Measurements from ENCODE around the gene F2RL3. TPM values are rescaled to one million over a fixed set of nuclear protein-coding genes. Genes with fewer than 3 reads are reported as not detected.

Gene F2RL3
- total RNA-seq, 1 experiment from 2014 or later: not detected

DNA sequence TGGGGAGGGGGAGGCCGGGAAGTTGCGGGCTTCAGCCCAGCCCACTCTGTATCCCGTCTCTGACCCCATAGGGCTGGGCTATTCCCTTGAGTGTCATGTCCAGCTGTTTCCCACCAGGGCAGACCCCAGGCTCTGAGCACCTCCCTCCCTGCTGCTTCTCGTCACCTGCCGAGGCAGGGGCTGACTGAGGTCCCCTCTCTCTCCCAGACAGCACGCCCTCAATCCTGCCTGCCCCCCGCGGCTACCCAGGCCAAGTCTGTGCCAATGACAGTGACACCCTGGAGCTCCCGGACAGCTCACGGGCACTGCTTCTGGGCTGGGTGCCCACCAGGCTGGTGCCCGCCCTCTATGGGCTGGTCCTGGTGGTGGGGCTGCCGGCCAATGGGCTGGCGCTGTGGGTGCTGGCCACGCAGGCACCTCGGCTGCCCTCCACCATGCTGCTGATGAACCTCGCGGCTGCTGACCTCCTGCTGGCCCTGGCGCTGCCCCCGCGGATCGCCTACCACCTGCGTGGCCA is 625 bp downstream of the F2RL3 start:
- no peak overlapping the region for H3K4me3 ChIP-seq (ENCODE audit: low read depth in 2 of 2, low read length in 2 of 2)
- no peak for TF ChIP-seq CTCF (IDR thresholded peaks at IDR 0.05)
- H3K4me1 ChIP-seq (ENCODE audit: control insufficient read depth, insufficient read depth, low read length): no peaks in the 10 kb centered on the region
- BruUV-seq (replicated peaks): no TSS peak
- ChIA-PET POLR2A (no interaction called here), CTCF (no interaction called here)
- no peaks in the 10 kb centered on the region for H3K27me3 ChIP-seq (ENCODE audit: control insufficient read depth, insufficient read depth, low read length)
- ATAC-seq: no peak
- DNase-seq (ENCODE audit: low read depth, low spot score): no peak
- H3K9me3 ChIP-seq (ENCODE audit: control insufficient read depth, insufficient read depth, low read depth, low read length): no peaks in the 10 kb centered on the region
- in situ Hi-C loops (cut with HindIII; ENCODE audit: low pct_unique_long_range_greater_than_20kb, low sequenced_read_pairs): no loop called here
- no peak overlapping the region for H3K27ac ChIP-seq (ENCODE audit: low read length)
- H3K36me3 ChIP-seq (ENCODE audit: control insufficient read depth, insufficient read depth, low read length): no peaks in the 10 kb centered on the region
- intact Hi-C loops (cut with micrococcal nuclease; ENCODE audit: unreplicated experiment): no loop called here

GRCh38 chr19:16889883-16890460 is 1.2 kb downstream of the F2RL3 start:
- intact Hi-C loops (cut with micrococcal nuclease; ENCODE audit: unreplicated experiment) (loop anchor here (10.0 kb wide), 1 partner anchor 115 kb away; no protein-coding TSS in a partner anchor), in situ Hi-C loops (cut with HindIII; ENCODE audit: low pct_unique_long_range_greater_than_20kb, low sequenced_read_pairs) (no loop called here)
- H3K9me3 ChIP-seq (ENCODE audit: control insufficient read depth, insufficient read depth, low read depth, low read length): no peaks in the 10 kb centered on the region
- ChIA-PET CTCF (no interaction called here), POLR2A (no interaction called here)
- TF ChIP-seq POLR2AphosphoS5 (IDR thresholded peaks at IDR 0.05; ENCODE audit: low read depth, low read length): no peak
- no peak for TF ChIP-seq CTCF (IDR thresholded peaks at IDR 0.05)
- TF ChIP-seq SIN3A (IDR thresholded peaks at IDR 0.05; ENCODE audit: borderline replicate concordance, insufficient read depth, low read depth, low read length): no peak
- DNase-seq (ENCODE audit: low read depth, low spot score) (no peak), ATAC-seq (no peak)
- no peak overlapping the region for H3K27ac ChIP-seq (ENCODE audit: low read length)
- H3K27me3 ChIP-seq (ENCODE audit: control insufficient read depth, insufficient read depth, low read length): no peaks in the 10 kb centered on the region
- H3K4me1 ChIP-seq (ENCODE audit: control insufficient read depth, insufficient read depth, low read length): no peaks in the 10 kb centered on the region
- BruUV-seq (replicated peaks): no TSS peak
- no peak overlapping the region for H3K4me3 ChIP-seq (ENCODE audit: low read depth in 2 of 2, low read length in 2 of 2)
- H3K36me3 ChIP-seq (ENCODE audit: control insufficient read depth, insufficient read depth, low read length): no peaks in the 10 kb centered on the region

- Histone ChIP-seq H3K4me3 (ENCODE audit: low read depth in 2 of 2, low read length in 2 of 2) (no peak overlapping the region), H3K9me3 (ENCODE audit: control insufficient read depth, insufficient read depth, low read depth, low read length) (no peaks in the 10 kb centered on the region), H3K27me3 (ENCODE audit: control insufficient read depth, insufficient read depth, low read length) (no peaks in the 10 kb centered on the region), H3K4me1 (ENCODE audit: control insufficient read depth, insufficient read depth, low read length) (no peaks in the 10 kb centered on the region), H3K36me3 (ENCODE audit: control insufficient read depth, insufficient read depth, low read length) (no peaks in the 10 kb centered on the region), H3K27ac (ENCODE audit: low read length) (no peak overlapping the region)
- intact Hi-C loops (cut with micrococcal nuclease; ENCODE audit: unreplicated experiment): loop anchor here (10.0 kb wide), 1 partner anchor 116 kb away; no protein-coding TSS in a partner anchor
- ChIA-PET POLR2A (no interaction called here), CTCF (no interaction called here)
- BruUV-seq (replicated peaks): no TSS peak
- TF ChIP-seq, protein P1, sequence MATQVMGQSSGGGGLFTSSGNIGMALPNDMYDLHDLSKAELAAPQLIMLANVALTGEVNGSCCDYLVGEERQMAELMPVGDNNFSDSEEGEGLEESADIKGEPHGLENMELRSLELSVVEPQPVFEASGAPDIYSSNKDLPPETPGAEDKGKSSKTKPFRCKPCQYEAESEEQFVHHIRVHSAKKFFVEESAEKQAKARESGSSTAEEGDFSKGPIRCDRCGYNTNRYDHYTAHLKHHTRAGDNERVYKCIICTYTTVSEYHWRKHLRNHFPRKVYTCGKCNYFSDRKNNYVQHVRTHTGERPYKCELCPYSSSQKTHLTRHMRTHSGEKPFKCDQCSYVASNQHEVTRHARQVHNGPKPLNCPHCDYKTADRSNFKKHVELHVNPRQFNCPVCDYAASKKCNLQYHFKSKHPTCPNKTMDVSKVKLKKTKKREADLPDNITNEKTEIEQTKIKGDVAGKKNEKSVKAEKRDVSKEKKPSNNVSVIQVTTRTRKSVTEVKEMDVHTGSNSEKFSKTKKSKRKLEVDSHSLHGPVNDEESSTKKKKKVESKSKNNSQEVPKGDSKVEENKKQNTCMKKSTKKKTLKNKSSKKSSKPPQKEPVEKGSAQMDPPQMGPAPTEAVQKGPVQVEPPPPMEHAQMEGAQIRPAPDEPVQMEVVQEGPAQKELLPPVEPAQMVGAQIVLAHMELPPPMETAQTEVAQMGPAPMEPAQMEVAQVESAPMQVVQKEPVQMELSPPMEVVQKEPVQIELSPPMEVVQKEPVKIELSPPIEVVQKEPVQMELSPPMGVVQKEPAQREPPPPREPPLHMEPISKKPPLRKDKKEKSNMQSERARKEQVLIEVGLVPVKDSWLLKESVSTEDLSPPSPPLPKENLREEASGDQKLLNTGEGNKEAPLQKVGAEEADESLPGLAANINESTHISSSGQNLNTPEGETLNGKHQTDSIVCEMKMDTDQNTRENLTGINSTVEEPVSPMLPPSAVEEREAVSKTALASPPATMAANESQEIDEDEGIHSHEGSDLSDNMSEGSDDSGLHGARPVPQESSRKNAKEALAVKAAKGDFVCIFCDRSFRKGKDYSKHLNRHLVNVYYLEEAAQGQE (IDR thresholded peaks at IDR 0.05; ENCODE audit: insufficient read depth in 1 of 2, low read depth in 2 of 2, low read length in 1 of 2): no peak
- DNase-seq (ENCODE audit: low read depth, low spot score): no peak
- ATAC-seq: no peak
- in situ Hi-C loops (cut with HindIII; ENCODE audit: low pct_unique_long_range_greater_than_20kb, low sequenced_read_pairs): no loop called here
Measured at GRCh38 chr19:16890461-16891184, 1.8 kb downstream of the F2RL3 start.
